Measurements from ENCODE around the gene NDUFV3. TPM values are rescaled to one million over a fixed set of nuclear protein-coding genes. Genes with fewer than 3 reads are reported as not detected.

Gene NDUFV3
- total and polyA plus RNA-seq, 2 of the 13 experiments (the other 11 are each of a cell fraction or from before 2014, with no cell fraction given): 14.2 to 29.6 TPM

DNA sequence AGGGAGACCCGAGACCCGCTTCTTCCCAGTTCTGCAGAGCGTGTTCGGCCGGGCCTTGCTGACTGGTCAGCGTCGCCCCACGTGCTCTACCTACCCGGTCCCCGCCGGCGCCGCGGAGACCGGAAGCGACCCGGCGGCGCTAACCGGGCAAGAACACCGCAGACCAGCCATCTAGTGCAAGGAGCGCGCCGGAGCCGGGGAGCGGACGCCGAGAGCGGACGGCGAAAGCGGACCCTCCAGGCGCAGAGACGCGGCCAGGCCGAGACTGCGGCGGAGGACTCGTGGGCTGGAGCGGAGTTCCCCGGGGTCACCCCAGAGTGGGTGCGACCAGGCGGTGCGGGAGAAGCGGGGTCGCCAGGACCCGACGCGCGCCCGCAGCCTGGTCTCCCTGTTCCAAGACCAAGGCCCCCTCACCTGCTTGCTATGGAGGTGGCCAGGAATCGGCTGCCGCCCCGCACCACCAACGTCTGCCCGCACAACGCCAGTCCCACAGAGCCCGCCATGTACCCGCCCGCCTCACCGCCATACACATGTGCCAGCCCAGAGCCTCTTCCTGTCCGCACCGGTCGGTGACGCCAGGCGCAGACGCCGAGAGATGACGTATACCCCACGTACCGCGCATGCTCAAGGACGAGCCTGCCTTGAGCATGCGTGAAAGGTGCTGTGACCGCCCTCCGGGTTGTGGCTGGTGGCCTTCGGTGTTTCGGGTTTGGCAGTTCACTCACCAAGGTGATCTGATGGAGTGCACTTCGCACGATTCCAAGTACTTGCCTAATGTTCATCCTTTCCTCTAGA is 13.9 kb upstream of the NDUFV3 start, which contains the start of gene WDR4 (continued):
- no peak for TF ChIP-seq HNF1A (IDR thresholded peaks at IDR 0.05; ENCODE audit: low read depth)
- peak; percentile 67; the same call in 1 of the 2 replicates for TF ChIP-seq HNF1A (CRISPR knock-in tag; IDR thresholded peaks at IDR 0.05; ENCODE audit: borderline replicate concordance)
- TF ChIP-seq ATF5 (CRISPR knock-in tag; IDR thresholded peaks at IDR 0.05; ENCODE audit: low read depth): no peak
- no peak for TF ChIP-seq ZNF678 (CRISPR knock-in tag; IDR thresholded peaks at IDR 0.05)
- no peak for TF ChIP-seq NFE2L2 (IDR thresholded peaks at IDR 0.05; ENCODE audit: low read length)
- TF ChIP-seq HNF1B (CRISPR knock-in tag; IDR thresholded peaks at IDR 0.05): 0 out of 2 replicates have a peak, but pooled peaks have one; percentile 31
- TF ChIP-seq, protein P1, sequence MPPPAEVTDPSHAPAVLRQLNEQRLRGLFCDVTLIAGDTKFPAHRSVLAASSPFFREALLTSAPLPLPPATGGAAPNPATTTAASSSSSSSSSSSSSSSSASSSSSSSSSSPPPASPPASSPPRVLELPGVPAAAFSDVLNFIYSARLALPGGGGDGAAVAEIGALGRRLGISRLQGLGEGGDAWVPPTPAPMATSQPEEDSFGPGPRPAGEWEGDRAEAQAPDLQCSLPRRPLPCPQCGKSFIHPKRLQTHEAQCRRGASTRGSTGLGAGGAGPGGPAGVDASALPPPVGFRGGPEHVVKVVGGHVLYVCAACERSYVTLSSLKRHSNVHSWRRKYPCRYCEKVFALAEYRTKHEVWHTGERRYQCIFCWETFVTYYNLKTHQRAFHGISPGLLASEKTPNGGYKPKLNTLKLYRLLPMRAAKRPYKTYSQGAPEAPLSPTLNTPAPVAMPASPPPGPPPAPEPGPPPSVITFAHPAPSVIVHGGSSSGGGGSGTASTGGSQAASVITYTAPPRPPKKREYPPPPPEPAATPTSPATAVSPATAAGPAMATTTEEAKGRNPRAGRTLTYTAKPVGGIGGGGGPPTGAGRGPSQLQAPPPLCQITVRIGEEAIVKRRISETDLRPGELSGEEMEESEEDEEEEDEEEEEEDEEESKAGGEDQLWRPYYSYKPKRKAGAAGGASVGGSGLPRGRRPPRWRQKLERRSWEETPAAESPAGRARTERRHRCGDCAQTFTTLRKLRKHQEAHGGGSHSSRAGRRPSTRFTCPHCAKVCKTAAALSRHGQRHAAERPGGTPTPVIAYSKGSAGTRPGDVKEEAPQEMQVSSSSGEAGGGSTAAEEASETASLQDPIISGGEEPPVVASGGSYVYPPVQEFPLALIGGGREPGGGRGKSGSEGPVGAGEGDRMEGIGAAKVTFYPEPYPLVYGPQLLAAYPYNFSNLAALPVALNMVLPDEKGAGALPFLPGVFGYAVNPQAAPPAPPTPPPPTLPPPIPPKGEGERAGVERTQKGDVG (CRISPR knock-in tag; IDR thresholded peaks at IDR 0.05; ENCODE audit: borderline replicate concordance): peak; percentile 19; the same call in 1 of the 2 replicates
- no peak for TF ChIP-seq ZSCAN29 (CRISPR knock-in tag; conservative IDR thresholded peaks at IDR 0.05)
- TF ChIP-seq, protein P2, sequence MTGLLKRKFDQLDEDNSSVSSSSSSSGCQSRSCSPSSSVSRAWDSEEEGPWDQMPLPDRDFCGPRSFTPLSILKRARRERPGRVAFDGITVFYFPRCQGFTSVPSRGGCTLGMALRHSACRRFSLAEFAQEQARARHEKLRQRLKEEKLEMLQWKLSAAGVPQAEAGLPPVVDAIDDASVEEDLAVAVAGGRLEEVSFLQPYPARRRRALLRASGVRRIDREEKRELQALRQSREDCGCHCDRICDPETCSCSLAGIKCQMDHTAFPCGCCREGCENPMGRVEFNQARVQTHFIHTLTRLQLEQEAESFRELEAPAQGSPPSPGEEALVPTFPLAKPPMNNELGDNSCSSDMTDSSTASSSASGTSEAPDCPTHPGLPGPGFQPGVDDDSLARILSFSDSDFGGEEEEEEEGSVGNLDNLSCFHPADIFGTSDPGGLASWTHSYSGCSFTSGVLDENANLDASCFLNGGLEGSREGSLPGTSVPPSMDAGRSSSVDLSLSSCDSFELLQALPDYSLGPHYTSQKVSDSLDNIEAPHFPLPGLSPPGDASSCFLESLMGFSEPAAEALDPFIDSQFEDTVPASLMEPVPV (CRISPR knock-in tag; IDR thresholded peaks at IDR 0.05): peak; percentile 25; the same call in 1 of the 2 replicates
- no peak for TF ChIP-seq SMAD9 (CRISPR knock-in tag; IDR thresholded peaks at IDR 0.05)
- no peak for TF ChIP-seq HMGXB3 (CRISPR knock-in tag; IDR thresholded peaks at IDR 0.05; ENCODE audit: borderline replicate concordance)
